ENCODE results near the gene GNAT1.

GNAT1 gene

GRCh38 chr3:50150863-50151686 is 40.3 kb upstream of the GNAT1 start:
- peak overlapping the region; percentile 58 to 95 (median 78) for H3K27ac Mint-ChIP-seq
- H3K4me3 Mint-ChIP-seq = peak overlapping the region in 2 of 3 experiments; percentile 22 to 60
- peaks cover 10% of the 10 kb centered on the region for H3K27me3 Mint-ChIP-seq (ENCODE audit: low read depth)
- no peak for TF ChIP-seq CTCF (IDR thresholded peaks at IDR 0.05; ENCODE audit: unreplicated experiment in 3 of 3)
- no peaks in the 10 kb centered on the region for H3K36me3 Mint-ChIP-seq (ENCODE audit: low read depth)
- H3K4me1 Mint-ChIP-seq = peaks cover 65% of the 10 kb centered on the region
- H3K9me3 Mint-ChIP-seq = no peaks in the 10 kb centered on the region

- peak overlapping the region in 1 of 3 experiments; percentile 22 for H3K4me3 Mint-ChIP-seq
- H3K4me1 Mint-ChIP-seq = peaks cover 64% of the 10 kb centered on the region
- peaks cover 11% of the 10 kb centered on the region for H3K27me3 Mint-ChIP-seq (ENCODE audit: low read depth)
- peak overlapping the region; percentile 57 to 95 (median 78) for H3K27ac Mint-ChIP-seq
- no peaks in the 10 kb centered on the region for H3K36me3 Mint-ChIP-seq (ENCODE audit: low read depth)
- TF ChIP-seq CTCF (IDR thresholded peaks at IDR 0.05; ENCODE audit: unreplicated experiment in 3 of 3) = no peak
- no peaks in the 10 kb centered on the region for H3K9me3 Mint-ChIP-seq
Observed at GRCh38 chr3:50151728-50152127, 39.7 kb upstream of the GNAT1 start.

GRCh38 chr3:50153782-50154475 is 37.5 kb upstream of the GNAT1 start:
- Mint-ChIP-seq H3K9me3 (no peaks in the 10 kb centered on the region), H3K27ac (peak overlapping the region; percentile 16 to 84 (median 24)), H3K36me3 (ENCODE audit: low read depth) (no peaks in the 10 kb centered on the region), H3K27me3 (ENCODE audit: low read depth) (peaks cover 15% of the 10 kb centered on the region), H3K4me1 (peaks cover 63% of the 10 kb centered on the region), H3K4me3 (peak overlapping the region; percentile 86 to 87 (median 87))
- TF ChIP-seq CTCF (IDR thresholded peaks at IDR 0.05; ENCODE audit: unreplicated experiment in 3 of 3) = no peak

- H3K27me3 Mint-ChIP-seq (ENCODE audit: low read depth) = peaks cover 15% of the 10 kb centered on the region
- no peaks in the 10 kb centered on the region for H3K36me3 Mint-ChIP-seq (ENCODE audit: low read depth)
- peak overlapping the region; percentile 86 to 87 (median 87) for H3K4me3 Mint-ChIP-seq
- no peaks in the 10 kb centered on the region for H3K9me3 Mint-ChIP-seq
- peak overlapping the region; percentile 16 to 84 (median 24) for H3K27ac Mint-ChIP-seq
- H3K4me1 Mint-ChIP-seq = peaks cover 66% of the 10 kb centered on the region
- TF ChIP-seq CTCF (IDR thresholded peaks at IDR 0.05; ENCODE audit: unreplicated experiment in 3 of 3) = peak; percentile 34 to 44 (median 38)
Observed at GRCh38 chr3:50154476-50154839, 37.0 kb upstream of the GNAT1 start.

- Mint-ChIP-seq H3K9me3 (no peaks in the 10 kb centered on the region), H3K27ac (peak within 1 kb of the TSS; percentile 84 to 97 (median 90)), H3K4me1 (peaks cover 69% of the 10 kb centered on the region), H3K27me3 (ENCODE audit: low read depth) (peaks cover 15% of the 10 kb centered on the region), H3K4me3 (peak within 1 kb of the TSS; percentile 93 to 99 (median 96)), H3K36me3 (ENCODE audit: low read depth) (no peaks in the 10 kb centered on the region)
- TF ChIP-seq CTCF (IDR thresholded peaks at IDR 0.05; ENCODE audit: unreplicated experiment in 3 of 3) = peak in 2 of 3 experiments; percentile 19 to 21
Observed at GRCh38 chr3:50154840-50155490, 36.4 kb upstream of the GNAT1 start, which contains the start of gene SEMA3F. TSS of gene SEMA3F (plus strand) at chr3:50155324. CDS start at chr3:50159623, 4,299 bp downstream.
